ENCODE data around the gene VTI1A. TPM values are rescaled to one million over a fixed set of nuclear protein-coding genes. Genes with fewer than 3 reads are reported as not detected.

The VTI1A gene
- total RNA-seq, 1 donor from 2014 or later: 29.7 TPM

DNA sequence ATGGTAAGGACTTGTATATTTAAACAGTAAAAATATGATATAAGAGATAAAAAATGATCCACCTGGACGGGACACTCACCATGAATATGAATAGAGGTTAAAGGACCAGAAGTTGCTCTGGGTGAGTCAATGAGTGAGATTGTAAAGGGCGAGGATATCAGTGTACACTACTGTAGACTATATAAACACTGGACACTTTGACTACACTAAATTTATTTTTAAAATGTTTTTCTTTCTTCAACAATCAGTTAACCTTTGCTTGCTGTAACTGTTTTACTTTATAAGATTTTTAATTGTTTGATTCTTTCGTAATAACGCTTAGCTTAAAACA is 202.8 kb downstream of the VTI1A start:
- intact Hi-C loops (cut with DNase I): no loop called here
- Histone ChIP-seq H3K9me3 (no peaks in the 10 kb centered on the region), H3K36me3 (no peaks in the 10 kb centered on the region), H3K4me1 (no peaks in the 10 kb centered on the region), H3K27me3 (no peaks in the 10 kb centered on the region), H3K4me3 (no peak overlapping the region), H3K27ac (no peak overlapping the region)
- ATAC-seq: no peak
- TF ChIP-seq, protein P1, sequence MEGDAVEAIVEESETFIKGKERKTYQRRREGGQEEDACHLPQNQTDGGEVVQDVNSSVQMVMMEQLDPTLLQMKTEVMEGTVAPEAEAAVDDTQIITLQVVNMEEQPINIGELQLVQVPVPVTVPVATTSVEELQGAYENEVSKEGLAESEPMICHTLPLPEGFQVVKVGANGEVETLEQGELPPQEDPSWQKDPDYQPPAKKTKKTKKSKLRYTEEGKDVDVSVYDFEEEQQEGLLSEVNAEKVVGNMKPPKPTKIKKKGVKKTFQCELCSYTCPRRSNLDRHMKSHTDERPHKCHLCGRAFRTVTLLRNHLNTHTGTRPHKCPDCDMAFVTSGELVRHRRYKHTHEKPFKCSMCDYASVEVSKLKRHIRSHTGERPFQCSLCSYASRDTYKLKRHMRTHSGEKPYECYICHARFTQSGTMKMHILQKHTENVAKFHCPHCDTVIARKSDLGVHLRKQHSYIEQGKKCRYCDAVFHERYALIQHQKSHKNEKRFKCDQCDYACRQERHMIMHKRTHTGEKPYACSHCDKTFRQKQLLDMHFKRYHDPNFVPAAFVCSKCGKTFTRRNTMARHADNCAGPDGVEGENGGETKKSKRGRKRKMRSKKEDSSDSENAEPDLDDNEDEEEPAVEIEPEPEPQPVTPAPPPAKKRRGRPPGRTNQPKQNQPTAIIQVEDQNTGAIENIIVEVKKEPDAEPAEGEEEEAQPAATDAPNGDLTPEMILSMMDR (IDR thresholded peaks at IDR 0.05): no peak
- DNase-seq: no peak

DNA sequence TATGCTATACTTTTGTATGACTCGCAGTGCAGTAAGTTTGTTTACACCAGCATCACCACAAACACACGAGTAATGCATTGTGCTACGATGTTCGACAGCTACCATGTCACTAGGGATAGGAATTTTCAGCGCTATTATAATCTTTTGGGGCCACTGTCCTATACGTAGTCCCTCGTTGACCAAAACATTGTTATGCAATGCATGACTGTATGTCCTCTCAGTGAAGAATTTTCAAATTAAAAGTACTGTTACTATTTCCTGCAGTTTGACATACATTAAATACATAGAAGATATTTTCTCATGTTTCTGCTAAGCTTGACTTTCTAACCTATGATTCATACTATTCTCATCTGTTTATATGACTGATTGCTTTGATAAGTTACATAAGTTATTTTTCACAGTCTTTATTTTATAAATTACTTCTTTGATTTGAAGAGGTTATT is 203.6 kb downstream of the VTI1A start:
- Histone ChIP-seq H3K36me3 (no peaks in the 10 kb centered on the region), H3K4me1 (no peaks in the 10 kb centered on the region), H3K4me3 (no peak overlapping the region), H3K27ac (no peak overlapping the region), H3K9me3 (no peaks in the 10 kb centered on the region), H3K27me3 (no peaks in the 10 kb centered on the region)
- ATAC-seq (no peak), DNase-seq (no peak)
- TF ChIP-seq, protein P1 (IDR thresholded peaks at IDR 0.05): no peak
- intact Hi-C loops (cut with DNase I): no loop called here

DNA sequence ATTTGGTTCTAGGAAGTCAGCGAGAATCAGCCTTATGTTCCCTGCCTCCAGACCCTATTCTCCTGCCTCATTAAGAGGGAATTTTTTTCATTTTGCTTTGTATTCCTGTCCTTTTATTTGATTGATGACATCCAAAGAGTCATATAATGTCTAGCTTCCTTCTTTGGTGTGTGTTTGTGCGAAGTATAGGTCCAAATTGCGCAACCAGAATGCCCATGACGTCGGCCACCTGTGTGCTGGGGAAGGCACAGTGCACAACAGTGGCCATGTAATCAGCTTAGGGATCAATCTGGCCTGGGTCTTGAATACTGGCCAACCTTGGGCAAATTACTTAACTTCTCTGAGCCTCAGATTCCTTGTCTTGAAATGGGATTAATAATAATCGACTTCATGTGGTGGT is 206.2 kb downstream of the VTI1A start:
- intact Hi-C loops (cut with DNase I): no loop called here

DNA sequence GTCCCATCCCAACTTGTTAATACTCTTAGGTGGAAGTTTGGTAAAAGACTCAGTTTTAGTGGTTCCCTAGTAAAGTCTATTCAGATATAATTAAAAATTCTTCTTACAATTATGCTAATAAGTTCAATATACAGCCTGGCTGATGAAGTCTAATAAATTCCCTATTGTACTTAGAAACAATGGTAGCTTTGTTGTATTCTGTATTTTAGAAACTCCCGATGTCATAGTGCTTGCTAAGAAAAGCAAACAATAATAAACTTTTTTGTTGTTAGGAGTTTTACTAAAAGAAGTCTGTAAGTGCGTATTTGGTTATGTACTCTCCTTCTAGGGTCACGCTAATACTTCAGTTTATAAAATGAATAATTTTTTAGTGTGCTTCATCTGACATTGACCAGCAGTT is 206.8 kb downstream of the VTI1A start:
- H3K9me3 ChIP-seq: no peaks in the 10 kb centered on the region
- intact Hi-C loops (cut with DNase I): no loop called here
- H3K27me3 ChIP-seq: no peaks in the 10 kb centered on the region
- H3K4me1 ChIP-seq: no peaks in the 10 kb centered on the region
- ATAC-seq (no peak), DNase-seq (no peak)
- H3K4me3 ChIP-seq: no peak overlapping the region
- no peaks in the 10 kb centered on the region for H3K36me3 ChIP-seq
- TF ChIP-seq, protein P1 (IDR thresholded peaks at IDR 0.05): no peak
- H3K27ac ChIP-seq: no peak overlapping the region

More for the DNA sequence above, 206.2 kb downstream of the VTI1A start:
- no peak overlapping the region for H3K4me3 ChIP-seq
- H3K4me1 ChIP-seq: no peaks in the 10 kb centered on the region
- ATAC-seq: no peak
- H3K36me3 ChIP-seq: no peaks in the 10 kb centered on the region
- no peak for DNase-seq
- TF ChIP-seq, protein P1 (IDR thresholded peaks at IDR 0.05): no peak
- H3K27ac ChIP-seq: no peak overlapping the region
- H3K9me3 ChIP-seq: no peaks in the 10 kb centered on the region
- H3K27me3 ChIP-seq: no peaks in the 10 kb centered on the region

DNA sequence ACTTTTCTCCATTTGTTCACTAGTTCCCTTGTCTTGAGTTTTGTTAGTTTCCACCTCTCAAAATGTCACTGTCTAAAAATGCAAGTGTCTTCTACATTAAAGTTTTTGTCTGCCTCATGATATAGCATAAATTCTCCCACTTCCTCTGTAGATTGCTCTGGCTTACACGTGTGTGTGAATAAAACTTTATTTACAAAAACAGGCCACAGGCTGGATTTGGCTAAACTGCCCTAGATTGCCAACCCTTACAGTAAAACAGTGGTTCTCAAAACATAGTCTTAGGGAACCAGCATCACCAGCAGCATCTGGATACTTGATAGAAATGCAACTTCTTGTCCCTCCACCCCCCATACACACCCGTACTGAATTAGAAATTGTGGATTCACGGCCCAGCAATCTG is 207.8 kb downstream of the VTI1A start:
- Histone ChIP-seq H3K27ac (no peak overlapping the region), H3K36me3 (no peaks in the 10 kb centered on the region), H3K4me1 (no peaks in the 10 kb centered on the region), H3K27me3 (no peaks in the 10 kb centered on the region), H3K9me3 (no peaks in the 10 kb centered on the region), H3K4me3 (no peak overlapping the region)
- ATAC-seq (no peak), DNase-seq (no peak)
- intact Hi-C loops (cut with DNase I): no loop called here
- TF ChIP-seq, protein P1 (IDR thresholded peaks at IDR 0.05): no peak

DNA sequence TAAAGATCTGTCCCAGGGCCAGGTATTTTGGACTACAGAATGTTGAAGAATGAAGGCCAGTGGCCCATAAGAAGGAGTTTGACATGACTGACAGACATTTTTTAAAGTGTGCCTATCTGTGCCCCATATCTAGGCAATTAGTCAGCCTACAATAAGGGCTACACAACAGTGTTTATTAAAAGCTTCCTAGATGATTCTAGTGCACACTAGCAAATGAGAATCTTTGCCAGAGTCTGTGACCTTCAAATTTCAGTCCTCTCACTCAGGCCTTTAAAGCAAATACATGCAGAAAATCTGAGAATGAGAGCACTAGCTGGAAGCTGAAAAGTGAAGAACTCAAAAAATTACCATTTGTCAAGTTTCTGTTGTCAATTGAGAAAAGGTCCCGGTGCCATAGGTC is 208.7 kb downstream of the VTI1A start:
- Histone ChIP-seq H3K27me3 (no peaks in the 10 kb centered on the region), H3K36me3 (no peaks in the 10 kb centered on the region), H3K27ac (no peak overlapping the region), H3K9me3 (no peaks in the 10 kb centered on the region), H3K4me1 (no peaks in the 10 kb centered on the region), H3K4me3 (no peak overlapping the region)
- no peak for ATAC-seq
- DNase-seq: no peak
- TF ChIP-seq, protein P1 (IDR thresholded peaks at IDR 0.05): no peak
- intact Hi-C loops (cut with DNase I): no loop called here

All from upper lobe of right lung (tissue), 1 donor.